KOPT-K1 (cell line): ENCODE data around the gene CLPTM1L.
A peak's percentile ranks its signal among the peaks of the same experiment; 100 is the strongest.

ENCODE experiments used
- H3K27ac ChIP-seq: fragments of 200-600 bp; sonication (generic); 2 replicates; pipeline ENCODE4 v1.5.1; 2016; ENCODE audit warnings: antibody characterized with exemption, mild to moderate bottlenecking, low read depth, low read length; ENCODE audit not compliant: poor library complexity, severe bottlenecking
- H3K36me3 ChIP-seq: fragments of 200-600 bp; sonication (generic); 2 replicates; pipeline ENCODE4 v1.5.1; 2017; ENCODE audit warnings: antibody characterized with exemption, mild to moderate bottlenecking, low read length, moderate library complexity; ENCODE audit not compliant: insufficient read depth
- H3K9me3 ChIP-seq: fragments of 200-600 bp; sonication (generic); 2 replicates; pipeline ENCODE4 v1.5.1; 2017; ENCODE audit warnings: antibody characterized with exemption, low read length, mild to moderate bottlenecking; ENCODE audit not compliant: insufficient read depth, poor library complexity, severe bottlenecking

The CLPTM1L gene

DNA sequence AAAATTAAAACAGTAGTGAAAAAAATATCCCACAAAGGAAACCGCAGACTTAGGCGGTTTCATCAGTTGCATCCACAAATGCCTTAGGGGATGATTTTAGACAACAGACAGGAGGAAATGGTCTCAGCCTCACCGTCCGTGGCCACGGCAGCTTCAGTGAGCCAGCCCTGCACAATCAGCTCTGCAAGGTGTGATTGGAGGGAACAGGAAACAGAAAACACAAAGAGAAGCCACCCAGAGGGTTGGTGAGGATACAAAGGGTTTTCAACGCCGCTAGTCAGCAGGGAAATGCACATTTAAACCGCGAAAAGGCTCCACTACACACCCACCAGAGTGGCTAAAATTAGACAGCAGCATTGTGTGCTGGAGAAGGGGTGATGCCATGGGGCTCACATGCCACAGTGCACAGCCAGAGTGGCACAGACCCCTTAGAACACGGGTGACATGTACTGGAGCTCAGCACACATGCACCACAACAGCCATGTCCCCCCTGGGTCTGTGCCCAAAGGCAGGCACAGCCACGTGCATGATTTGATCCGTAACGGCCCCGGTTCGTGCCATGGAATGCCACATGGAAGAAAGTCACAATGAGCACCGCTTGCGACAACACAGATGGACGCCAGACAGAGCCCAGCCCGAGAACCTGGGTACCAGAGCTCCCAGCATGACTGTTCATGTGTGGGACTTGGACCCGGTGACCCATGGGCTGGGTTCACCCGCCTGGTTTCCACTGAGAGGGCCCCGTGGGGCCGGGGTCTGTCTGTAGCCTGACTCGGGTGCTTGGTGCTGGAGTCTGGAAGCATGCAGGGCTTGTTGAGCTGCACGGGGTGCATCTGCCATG is 31.7 kb downstream of the CLPTM1L start:
- Histone ChIP-seq H3K9me3 (peaks cover 23% of the 10 kb centered on the region), H3K27ac (peak overlapping the region; percentile 99), H3K36me3 (peaks cover 14% of the 10 kb centered on the region)

DNA sequence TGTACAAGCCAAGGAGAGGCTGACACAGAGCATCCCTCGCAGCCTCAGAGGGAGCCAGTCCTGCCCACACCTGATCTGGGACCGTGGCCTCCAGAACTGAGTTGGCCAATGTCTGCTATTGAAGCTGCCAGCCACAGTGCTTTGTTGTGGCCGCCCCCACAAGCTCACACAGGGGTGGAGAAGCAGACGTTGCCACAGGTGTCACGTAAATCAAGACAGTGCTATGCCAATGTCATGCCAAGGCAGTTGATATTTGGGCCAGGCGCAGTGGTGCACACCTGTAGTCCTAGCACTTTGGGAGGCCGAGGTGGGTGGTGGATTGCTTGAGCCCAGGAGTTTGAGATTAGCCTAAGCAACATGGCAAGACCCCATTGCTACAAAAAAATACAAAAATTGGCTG is 32.7 kb downstream of the CLPTM1L start:
- Histone ChIP-seq H3K36me3 (peaks cover 4% of the 10 kb centered on the region; the same call in 1 of the 2 replicates), H3K27ac (peak overlapping the region; percentile 99), H3K9me3 (peaks cover 23% of the 10 kb centered on the region)

DNA sequence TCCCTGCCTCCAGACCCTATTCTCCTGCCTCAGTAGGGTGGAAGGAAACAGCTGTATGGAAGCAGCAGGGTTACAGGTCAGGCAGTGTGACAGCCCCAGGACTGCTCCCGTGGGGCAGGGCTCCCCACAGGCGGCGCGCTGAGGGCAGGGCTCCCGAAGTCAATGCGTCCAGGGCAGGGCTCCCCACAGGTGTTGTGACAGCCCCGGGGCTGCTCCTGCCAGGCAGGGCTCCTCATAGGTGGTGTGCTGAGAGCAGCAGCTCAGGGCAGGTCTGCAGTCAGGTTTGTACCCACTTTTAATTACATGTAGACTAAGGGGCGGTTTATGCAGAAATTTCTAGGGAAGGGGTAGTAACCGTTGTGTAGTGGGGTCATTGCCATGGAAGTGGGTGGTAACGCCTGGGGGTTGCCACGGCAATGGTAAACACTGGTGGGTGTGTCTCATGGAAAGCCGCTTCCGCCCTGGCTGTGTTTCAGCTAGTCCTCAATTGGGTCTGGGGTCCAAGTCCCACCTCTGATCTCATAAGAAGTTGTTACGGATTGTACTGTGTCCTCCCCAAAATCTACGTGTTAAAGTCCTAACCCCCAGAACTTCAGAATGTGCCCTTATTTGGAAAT is 33.4 kb downstream of the CLPTM1L start:
- peak overlapping the region; percentile 99 for H3K27ac ChIP-seq
- H3K9me3 ChIP-seq: peaks cover 23% of the 10 kb centered on the region
- no peaks in the 10 kb centered on the region for H3K36me3 ChIP-seq

DNA sequence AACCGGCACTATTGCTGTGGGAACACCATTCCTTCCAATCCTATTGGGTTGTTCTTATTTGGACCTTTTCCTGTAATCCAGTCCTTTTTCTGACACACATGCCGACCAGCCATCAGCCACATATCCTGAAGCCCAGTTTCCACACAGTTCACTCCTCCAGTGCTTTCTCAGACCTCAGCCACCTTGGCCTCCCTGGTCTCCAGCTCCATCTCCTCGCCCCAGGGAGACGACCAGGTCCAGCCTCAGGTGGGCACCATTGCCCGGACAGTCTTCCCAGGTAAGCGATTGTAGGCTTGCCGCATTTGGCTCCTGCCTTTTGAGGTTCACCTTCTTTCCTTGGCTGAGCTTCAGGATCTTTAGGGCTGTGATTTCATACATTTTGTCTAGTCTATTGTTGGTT is 34.8 kb downstream of the CLPTM1L start:
- H3K36me3 ChIP-seq: no peaks in the 10 kb centered on the region
- H3K9me3 ChIP-seq: peaks cover 23% of the 10 kb centered on the region
- no peak overlapping the region for H3K27ac ChIP-seq

DNA sequence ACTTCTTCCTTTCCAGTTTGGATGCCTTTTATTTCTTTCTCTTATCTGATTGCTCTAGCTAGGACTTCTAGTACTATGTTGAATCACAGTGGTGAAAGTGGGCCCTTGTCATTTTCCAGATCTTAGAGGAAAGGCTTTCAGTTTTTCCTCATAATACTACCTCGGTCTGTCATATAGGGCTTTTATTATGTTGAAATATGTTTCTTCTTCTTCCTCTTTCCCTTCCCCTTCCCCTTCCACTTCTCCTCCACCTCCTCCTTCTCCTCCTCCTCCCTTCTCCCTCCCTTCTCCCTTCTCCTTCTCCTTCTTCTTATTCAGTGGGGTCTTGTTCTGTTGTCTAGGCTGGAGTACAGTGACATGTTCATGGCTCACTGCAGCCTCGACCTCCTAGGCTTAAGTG is 40.9 kb downstream of the CLPTM1L start:
- Histone ChIP-seq H3K36me3 (no peaks in the 10 kb centered on the region), H3K27ac (no peak overlapping the region), H3K9me3 (peaks cover 3% of the 10 kb centered on the region)

DNA sequence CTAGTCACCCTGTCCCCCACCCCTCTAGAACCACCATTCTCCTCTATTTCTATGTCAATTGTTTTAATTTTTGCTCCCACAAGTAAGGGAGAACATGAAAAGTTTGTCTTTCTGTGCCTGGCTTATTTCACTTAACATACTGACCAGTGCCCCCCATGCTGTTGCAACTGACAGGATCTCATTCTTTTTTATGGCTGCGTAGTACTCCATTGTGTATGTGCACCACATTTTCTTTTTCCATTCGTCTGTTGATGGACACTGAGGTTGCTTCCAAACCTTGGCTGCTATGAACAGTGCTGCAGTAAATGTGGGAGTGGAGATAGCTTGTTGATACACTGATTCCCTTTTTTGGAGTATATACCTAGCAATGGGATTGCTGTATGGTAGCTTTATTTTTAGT is 42.6 kb downstream of the CLPTM1L start:
- H3K27ac ChIP-seq: no peak overlapping the region
- peaks cover 3% of the 10 kb centered on the region for H3K9me3 ChIP-seq
- H3K36me3 ChIP-seq: no peaks in the 10 kb centered on the region

DNA sequence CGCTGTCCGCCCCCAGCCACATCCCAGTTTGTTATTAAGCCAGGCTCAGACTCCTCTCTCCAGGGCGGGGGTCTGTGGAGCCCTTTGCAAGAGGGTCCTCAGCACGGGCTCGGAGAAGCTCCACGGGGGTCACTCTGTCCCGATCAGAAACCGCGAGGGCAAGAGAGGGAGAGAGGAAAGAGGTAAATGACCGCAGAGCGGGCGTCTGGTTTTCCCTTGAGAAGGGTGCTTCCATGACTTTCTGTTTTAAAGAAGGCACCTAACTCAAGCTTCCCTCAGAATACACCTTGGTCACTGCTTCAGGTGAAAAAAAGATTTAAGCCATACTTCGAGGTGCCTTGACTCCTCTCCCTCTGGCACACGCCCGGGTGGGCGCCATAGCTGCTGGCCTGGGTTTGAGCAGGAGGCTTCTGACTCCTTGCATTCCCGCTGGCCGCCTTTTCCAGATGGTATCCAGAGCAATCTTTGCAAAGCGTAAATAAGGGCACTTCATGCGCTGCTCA is 44.3 kb downstream of the CLPTM1L start:
- peaks cover 3% of the 10 kb centered on the region for H3K9me3 ChIP-seq
- H3K27ac ChIP-seq: no peak overlapping the region
- H3K36me3 ChIP-seq: no peaks in the 10 kb centered on the region

DNA sequence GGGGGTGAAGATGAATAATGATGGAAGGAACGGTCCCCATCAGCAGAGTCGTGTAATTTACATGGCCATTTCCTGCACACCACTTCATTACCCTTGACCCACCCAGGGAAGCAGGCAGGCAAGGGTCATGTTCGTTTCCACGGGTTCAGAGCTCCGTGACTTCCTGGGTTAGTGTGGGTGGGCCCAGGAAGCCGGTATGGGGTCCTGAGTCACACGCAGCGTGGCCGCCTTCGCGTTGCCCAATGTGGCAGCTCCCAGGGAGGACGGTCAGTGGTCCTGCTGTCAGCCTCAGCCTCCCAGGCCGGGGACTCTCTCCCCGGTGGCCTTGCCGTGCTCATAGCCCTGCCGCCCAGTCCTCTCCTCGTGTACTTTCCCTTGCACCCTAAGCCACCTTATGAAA is 44.9 kb downstream of the CLPTM1L start:
- H3K36me3 ChIP-seq: no peaks in the 10 kb centered on the region
- H3K9me3 ChIP-seq: peaks cover 3% of the 10 kb centered on the region
- no peak overlapping the region for H3K27ac ChIP-seq

DNA sequence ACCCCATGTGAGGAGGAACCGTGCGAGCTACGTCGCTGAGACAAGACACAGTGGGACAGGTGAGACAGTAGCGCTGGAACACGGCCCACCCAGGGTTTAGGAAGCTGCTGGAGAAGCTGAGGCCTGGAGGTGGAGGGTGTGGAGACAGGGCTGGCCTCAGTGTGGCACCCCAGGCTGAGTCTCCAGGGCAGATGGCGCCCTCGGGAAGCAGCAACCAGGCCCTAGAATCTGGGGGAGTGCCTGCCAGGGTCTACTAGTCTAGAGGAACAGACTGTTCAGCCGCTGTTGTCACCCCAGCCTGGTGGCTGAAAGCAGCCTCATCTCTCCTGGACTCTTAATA is 45.4 kb downstream of the CLPTM1L start:
- peaks cover 3% of the 10 kb centered on the region for H3K9me3 ChIP-seq
- no peaks in the 10 kb centered on the region for H3K36me3 ChIP-seq
- H3K27ac ChIP-seq: no peak overlapping the region

DNA sequence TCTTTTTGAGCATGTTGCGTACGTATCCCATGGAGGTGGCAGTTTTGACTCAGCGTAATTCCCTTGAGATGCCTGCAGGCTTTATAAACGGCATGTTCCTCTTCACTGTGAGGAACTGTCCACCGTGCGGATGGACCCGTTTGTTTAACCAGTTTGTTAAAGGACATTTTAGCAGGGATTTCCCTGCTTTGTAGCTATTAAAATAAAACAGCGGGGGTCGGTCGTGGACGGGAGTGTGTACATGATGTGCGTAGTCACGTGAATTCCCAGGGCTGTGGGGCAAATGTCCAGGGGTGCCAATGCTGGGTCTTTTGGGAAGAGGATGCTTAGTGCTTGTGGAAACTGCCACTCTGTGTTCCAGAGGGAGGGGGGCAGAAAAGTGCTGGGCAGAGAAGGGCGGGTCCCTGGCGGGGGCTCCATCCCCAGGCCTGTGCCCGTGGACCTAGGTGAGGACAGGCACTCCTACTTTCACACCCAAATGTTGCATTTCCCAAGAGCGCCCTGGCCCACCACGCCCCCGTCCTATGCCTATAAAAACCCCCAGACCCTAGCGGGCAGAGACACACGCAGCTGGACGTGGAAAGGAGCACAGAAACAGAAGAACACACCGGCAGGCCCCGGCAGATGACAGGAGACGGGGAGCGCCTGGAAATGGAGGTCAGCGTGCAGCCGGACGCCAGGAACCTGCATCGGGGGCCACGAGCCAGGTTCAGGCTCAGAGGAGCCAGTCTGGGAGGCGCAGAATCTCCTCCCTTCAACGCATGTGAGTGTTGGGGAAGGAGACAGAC is 46.0 kb downstream of the CLPTM1L start:
- peaks cover 3% of the 10 kb centered on the region for H3K9me3 ChIP-seq
- no peaks in the 10 kb centered on the region for H3K36me3 ChIP-seq
- H3K27ac ChIP-seq: no peak overlapping the region

DNA sequence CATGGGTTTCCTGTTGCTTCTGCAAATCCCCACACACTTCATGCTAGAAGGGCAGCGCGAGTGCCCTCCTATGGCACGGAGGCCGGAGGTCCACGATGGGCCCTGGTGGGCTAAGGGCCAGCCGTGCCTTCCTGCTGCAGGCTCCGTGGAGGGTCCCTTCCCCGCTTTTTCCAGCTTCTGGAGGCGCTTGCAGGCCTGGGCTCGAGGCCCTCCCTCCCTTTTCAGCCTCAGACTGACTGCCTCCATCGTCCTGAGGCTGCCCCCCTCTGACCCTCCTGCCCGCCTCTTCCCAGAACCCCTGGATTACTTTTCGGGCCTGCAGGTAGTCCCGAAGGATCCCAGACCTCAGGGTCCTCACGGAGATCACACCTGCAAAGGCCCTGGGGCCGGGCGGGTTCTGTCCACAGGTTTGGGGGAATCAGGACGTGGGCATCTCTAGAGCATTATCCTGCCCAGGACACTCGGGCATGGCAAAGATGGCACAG is 46.8 kb downstream of the CLPTM1L start:
- Histone ChIP-seq H3K27ac (no peak overlapping the region), H3K36me3 (no peaks in the 10 kb centered on the region), H3K9me3 (peaks cover 3% of the 10 kb centered on the region)

DNA sequence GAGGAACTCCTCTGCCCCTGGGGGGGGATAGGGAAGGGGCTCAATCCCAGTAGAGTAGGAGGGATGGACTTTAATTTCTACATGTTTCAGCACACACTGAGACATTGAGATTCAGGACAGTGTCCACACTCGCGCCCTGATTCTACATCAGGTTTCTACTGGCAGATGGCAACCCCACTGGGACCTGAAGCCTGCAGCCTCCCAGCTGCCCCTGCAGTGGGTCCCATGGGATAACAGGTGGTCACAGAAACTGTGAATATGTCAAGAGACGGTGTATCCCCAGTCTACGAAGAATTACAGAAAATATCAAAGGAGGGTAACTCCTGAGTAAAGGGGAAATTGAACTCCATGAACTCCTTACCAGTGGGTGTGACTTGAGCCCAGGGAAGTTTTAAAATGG is 47.7 kb downstream of the CLPTM1L start:
- Histone ChIP-seq H3K27ac (no peak overlapping the region), H3K36me3 (no peaks in the 10 kb centered on the region), H3K9me3 (peaks cover 2% of the 10 kb centered on the region)

DNA sequence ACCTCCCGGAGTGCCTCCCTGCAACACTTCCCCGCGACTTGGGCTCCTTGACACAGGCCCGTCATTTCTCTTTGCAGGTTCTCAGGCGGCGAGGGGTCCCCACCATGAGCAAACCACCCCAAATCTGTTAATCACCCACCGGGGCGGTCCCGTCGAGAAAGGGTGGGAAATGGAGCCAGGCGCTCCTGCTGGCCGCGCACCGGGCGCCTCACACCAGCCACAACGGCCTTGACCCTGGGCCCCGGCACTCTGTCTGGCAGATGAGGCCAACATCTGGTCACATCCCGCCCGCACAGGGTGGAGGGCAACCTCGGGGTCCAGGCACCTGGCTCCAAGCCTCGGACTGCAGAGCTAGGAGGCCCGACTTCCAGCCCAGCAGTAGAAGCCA is 49.3 kb downstream of the CLPTM1L start:
- Histone ChIP-seq H3K27ac (no peak overlapping the region), H3K36me3 (no peaks in the 10 kb centered on the region), H3K9me3 (no peaks in the 10 kb centered on the region)

DNA sequence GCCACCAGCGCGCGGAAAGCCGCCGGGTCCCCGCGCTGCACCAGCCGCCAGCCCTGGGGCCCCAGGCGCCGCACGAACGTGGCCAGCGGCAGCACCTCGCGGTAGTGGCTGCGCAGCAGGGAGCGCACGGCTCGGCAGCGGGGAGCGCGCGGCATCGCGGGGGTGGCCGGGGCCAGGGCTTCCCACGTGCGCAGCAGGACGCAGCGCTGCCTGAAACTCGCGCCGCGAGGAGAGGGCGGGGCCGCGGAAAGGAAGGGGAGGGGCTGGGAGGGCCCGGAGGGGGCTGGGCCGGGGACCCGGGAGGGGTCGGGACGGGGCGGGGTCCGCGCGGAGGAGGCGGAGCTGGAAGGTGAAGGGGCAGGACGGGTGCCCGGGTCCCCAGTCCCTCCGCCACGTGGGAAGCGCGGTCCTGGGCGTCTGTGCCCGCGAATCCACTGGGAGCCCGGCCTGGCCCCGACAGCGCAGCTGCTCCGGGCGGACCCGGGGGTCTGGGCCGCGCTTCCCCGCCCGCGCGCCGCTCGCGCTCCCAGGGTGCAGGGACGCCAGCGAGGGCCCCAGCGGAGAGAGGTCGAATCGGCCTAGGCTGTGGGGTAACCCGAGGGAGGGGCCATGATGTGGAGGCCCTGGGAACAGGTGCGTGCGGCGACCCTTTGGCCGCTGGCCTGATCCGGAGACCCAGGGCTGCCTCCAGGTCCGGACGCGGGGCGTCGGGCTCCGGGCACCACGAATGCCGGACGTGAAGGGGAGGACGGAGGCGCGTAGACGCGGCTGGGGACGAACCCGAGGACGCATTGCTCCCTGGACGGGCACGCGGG is 49.9 kb downstream of the CLPTM1L start, which contains the start of gene TERT:
TSS of gene TERT (minus strand) at position 234 of the 815 bp plus-strand sequence. CDS start at position 155, 79 bp downstream.
- Histone ChIP-seq H3K27ac (peak within 1 kb of the TSS; percentile 9), H3K36me3 (no peaks in the 10 kb centered on the region), H3K9me3 (no peaks in the 10 kb centered on the region)
